Right lobe of liver (tissue), 4 donors: ENCODE measurements around the gene ZNHIT6.

Source experiments
- POLR2A ChIP-seq: fragments of 450-650 bp; IDR thresholded peaks from one replicate; pipeline ENCODE4 v1.6.1; 2017; ENCODE audit warnings: antibody characterized with exemption, mild to moderate bottlenecking
- TF ChIP-seq, protein P1 (sequence below), 4 donors: fragments of 200-600 bp in 3 of 4; fragments of 450-650 bp in 1 of 4; IDR thresholded peaks; one replicate each; pipeline versions ENCODE4 v1.5.1 to v1.8.0; 2016 to 2022; ENCODE audit warnings: antibody characterized with exemption in 4 of 4, mild to moderate bottlenecking in 2 of 4
- donor health status: DM: no; HTN: no; CAD: no.
- donor health status: DM: no; HTN: no; CAD: no.
- donor health status: DM: no; HTN: yes; CAD: no.

DNA sequence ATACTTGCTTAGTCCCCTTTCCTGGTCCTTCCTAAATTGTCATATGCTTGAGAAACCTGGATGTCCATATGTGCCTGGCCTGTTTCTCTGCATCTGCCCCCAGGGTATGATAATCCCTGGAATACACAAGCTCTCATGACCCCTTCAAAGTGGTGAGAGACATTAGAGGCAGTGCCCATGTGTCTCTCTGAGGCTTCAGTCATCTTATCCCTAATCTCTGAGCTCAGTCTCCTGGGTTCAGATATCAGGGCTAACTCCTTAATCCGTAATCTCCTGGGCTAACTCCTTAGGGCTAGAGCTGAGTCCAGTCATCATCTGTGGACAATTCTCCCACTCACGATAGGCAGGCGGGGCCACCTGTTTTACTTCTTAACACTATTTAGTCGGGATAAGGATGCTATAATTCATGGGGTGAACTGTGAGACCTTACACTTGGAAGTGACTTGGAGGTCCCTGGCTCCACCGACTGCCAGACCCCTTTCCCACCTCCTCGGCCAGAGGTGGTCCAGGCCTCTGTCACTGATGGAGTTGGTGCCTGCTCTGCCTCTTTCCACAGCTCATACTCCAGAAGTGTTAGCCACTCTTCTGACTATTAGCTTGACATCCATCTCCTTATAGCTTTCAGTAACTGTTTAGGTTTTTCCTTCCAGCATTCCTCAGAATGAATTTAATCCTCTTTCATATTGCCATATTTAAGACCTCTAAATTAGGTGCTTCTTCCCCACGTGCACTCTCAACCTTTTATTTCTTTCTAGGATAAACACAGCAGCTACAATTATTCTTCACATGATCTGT, 105.0 kb downstream of the ZNHIT6 start:
- TF ChIP-seq, protein P1, sequence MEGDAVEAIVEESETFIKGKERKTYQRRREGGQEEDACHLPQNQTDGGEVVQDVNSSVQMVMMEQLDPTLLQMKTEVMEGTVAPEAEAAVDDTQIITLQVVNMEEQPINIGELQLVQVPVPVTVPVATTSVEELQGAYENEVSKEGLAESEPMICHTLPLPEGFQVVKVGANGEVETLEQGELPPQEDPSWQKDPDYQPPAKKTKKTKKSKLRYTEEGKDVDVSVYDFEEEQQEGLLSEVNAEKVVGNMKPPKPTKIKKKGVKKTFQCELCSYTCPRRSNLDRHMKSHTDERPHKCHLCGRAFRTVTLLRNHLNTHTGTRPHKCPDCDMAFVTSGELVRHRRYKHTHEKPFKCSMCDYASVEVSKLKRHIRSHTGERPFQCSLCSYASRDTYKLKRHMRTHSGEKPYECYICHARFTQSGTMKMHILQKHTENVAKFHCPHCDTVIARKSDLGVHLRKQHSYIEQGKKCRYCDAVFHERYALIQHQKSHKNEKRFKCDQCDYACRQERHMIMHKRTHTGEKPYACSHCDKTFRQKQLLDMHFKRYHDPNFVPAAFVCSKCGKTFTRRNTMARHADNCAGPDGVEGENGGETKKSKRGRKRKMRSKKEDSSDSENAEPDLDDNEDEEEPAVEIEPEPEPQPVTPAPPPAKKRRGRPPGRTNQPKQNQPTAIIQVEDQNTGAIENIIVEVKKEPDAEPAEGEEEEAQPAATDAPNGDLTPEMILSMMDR (IDR thresholded peaks at IDR 0.05): no peak
- no peak for TF ChIP-seq POLR2A
